ENCODE measurements around the gene ADGRL2.

The ADGRL2 gene

DNA sequence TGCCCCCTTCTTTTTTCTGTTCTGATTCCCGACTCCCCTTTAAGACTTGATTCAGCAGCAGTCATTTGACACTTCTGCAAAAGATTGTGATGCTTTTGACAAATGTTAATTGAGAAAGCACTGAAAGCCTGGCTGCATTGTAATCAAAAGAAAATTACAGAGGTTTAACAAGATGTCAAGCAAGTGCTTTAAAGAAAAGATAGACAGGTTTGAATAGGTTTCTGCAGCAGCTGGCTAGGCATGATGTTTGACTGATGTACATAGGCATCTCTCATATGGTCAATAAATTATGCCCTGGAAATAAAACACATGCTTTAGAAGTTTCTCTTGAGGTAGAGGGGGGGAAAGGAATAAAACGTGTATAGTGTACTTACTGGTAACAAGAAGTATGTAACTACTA, 147.8 kb downstream of the ADGRL2 start:
- Histone ChIP-seq H3K27ac (ENCODE audit: low read depth, low read length) (no peak overlapping the region), H3K27me3 (ENCODE audit: control insufficient read depth, insufficient read depth, low read length) (no peaks in the 10 kb centered on the region), H3K9ac (ENCODE audit: low read length) (no peak overlapping the region), H3K4me3 (ENCODE audit: low read length) (no peak overlapping the region), H3K4me1 (ENCODE audit: control insufficient read depth, insufficient read depth, low read length) (no peaks in the 10 kb centered on the region), H3K36me3 (ENCODE audit: control insufficient read depth, insufficient read depth, low read length) (no peaks in the 10 kb centered on the region)

DNA sequence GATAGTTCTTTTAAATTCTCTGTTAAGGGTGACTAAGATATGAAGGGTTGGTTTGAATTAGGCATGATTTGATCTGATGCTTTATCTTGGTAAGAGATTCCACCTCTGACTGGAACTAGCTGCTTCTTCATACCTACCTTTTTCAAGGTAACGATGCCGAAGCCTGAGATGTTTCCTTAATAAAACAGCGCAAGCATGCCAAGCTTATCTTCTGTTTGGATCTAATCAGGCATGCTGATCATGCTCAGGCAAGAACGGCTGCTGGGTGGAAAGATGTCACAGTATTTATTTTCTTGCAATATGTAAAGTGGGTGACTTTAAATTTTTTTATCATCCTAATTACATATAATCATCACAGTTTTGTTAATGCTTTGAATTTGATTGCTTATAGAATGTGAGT, 148.7 kb downstream of the ADGRL2 start:
- no peaks in the 10 kb centered on the region for H3K27me3 ChIP-seq (ENCODE audit: control insufficient read depth, insufficient read depth, low read length)
- no peak overlapping the region for H3K4me3 ChIP-seq (ENCODE audit: low read length)
- H3K9ac ChIP-seq (ENCODE audit: low read length): no peak overlapping the region
- no peaks in the 10 kb centered on the region for H3K4me1 ChIP-seq (ENCODE audit: control insufficient read depth, insufficient read depth, low read length)
- no peaks in the 10 kb centered on the region for H3K36me3 ChIP-seq (ENCODE audit: control insufficient read depth, insufficient read depth, low read length)
- H3K27ac ChIP-seq (ENCODE audit: low read depth, low read length): no peak overlapping the region

DNA sequence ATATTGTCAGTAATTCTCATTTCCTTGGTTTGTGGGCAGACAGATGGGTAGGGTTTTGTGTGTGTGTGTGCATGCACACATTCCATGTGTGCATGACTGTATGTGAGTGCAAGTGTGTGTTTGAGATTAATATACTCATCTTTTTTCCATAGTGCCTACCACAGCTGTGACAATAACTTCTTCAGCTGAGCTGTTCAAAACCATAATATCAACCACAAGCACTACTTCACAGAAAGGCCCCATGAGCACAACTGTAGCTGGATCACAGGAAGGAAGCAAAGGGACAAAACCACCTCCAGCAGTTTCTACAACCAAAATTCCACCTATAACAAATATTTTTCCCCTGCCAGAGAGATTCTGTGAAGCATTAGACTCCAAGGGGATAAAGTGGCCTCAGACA, 149.3 kb downstream of the ADGRL2 start:
- H3K36me3 ChIP-seq (ENCODE audit: control insufficient read depth, insufficient read depth, low read length): no peaks in the 10 kb centered on the region

DNA sequence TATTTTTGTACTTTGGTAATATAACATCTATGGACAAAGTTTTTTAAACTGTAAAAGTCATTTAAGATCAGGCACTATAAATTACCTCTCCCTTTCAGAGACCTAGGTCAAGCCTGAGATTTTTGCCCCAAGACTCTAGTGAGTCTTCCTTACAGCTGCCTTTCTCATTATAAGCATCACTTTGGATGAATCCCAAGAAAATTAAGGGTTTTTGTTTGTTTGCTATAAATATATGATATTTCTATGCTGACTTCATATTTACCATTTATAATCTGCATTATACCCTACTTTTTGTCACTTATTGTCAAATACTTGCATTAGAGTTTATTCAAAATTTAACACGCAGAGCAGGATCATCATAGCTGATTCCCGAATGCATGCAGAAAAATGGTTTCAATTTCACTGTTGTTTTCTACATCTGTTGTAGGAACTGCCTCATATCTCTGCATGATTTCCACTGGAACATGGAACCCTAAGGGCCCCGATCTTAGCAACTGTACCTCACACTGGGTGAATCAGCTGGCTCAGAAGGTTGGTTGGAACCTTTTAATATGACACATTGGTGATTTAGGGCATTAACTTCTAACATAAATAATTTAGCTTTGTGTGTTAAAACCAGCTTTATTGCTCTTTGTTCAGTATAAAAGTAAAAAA, 150.0 kb downstream of the ADGRL2 start:
- Histone ChIP-seq H3K9ac (ENCODE audit: low read length) (no peak overlapping the region), H3K4me1 (ENCODE audit: control insufficient read depth, insufficient read depth, low read length) (no peaks in the 10 kb centered on the region), H3K4me3 (ENCODE audit: low read length) (no peak overlapping the region), H3K36me3 (ENCODE audit: control insufficient read depth, insufficient read depth, low read length) (no peaks in the 10 kb centered on the region), H3K27ac (ENCODE audit: low read depth, low read length) (no peak overlapping the region), H3K27me3 (ENCODE audit: control insufficient read depth, insufficient read depth, low read length) (no peaks in the 10 kb centered on the region)

More for the DNA sequence above, 149.3 kb downstream of the ADGRL2 start:
- H3K27me3 ChIP-seq (ENCODE audit: control insufficient read depth, insufficient read depth, low read length): no peaks in the 10 kb centered on the region
- H3K9ac ChIP-seq (ENCODE audit: low read length): no peak overlapping the region
- H3K4me3 ChIP-seq (ENCODE audit: low read length): no peak overlapping the region
- H3K27ac ChIP-seq (ENCODE audit: low read depth, low read length): no peak overlapping the region
- H3K4me1 ChIP-seq (ENCODE audit: control insufficient read depth, insufficient read depth, low read length): no peaks in the 10 kb centered on the region

DNA sequence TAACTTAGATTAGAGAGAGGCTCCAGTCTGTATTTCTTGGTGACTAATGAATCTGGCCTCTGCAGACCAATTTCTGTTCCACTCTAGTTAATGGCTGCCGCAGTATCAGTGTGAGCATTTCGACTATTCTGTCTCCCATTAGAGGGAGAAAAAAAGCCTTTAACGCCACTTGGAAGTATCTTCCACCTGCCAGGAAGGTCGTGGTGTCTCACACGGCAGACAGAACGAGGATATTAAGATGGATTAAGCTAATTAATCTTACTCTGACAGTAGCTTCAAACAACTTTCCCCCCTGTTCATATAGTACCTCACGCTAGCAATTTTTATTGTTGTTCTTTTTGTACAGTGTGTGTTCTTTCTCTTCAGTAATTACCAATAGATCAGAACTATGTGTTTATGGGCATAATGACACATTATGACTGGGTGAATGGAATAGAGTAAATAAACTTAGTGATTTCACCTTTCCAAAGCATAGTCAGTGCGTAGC, 153.8 kb downstream of the ADGRL2 start:
- Histone ChIP-seq H3K4me3 (ENCODE audit: low read length) (no peak overlapping the region), H3K27me3 (ENCODE audit: control insufficient read depth, insufficient read depth, low read length) (no peaks in the 10 kb centered on the region), H3K9ac (ENCODE audit: low read length) (no peak overlapping the region), H3K36me3 (ENCODE audit: control insufficient read depth, insufficient read depth, low read length) (no peaks in the 10 kb centered on the region), H3K27ac (ENCODE audit: low read depth, low read length) (no peak overlapping the region), H3K4me1 (ENCODE audit: control insufficient read depth, insufficient read depth, low read length) (no peaks in the 10 kb centered on the region)

DNA sequence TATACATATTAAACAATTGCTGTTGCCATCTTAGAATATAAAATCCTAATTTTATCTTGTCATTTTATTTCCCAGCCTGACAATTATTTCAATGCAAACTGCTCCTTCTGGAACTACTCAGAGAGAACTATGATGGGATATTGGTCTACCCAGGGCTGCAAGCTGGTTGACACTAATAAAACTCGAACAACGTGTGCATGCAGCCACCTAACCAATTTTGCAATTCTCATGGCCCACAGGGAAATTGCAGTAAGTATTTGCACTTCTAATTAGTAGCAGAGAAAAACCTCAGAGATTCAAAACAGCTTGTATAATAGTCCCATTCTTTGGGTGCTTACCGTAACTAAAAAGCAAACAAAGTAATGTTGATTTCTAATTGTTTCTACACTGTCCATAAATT, 167.2 kb downstream of the ADGRL2 start:
- Histone ChIP-seq H3K27ac (ENCODE audit: low read depth, low read length) (no peak overlapping the region), H3K4me3 (ENCODE audit: low read length) (no peak overlapping the region), H3K4me1 (ENCODE audit: control insufficient read depth, insufficient read depth, low read length) (no peaks in the 10 kb centered on the region), H3K27me3 (ENCODE audit: control insufficient read depth, insufficient read depth, low read length) (no peaks in the 10 kb centered on the region), H3K36me3 (ENCODE audit: control insufficient read depth, insufficient read depth, low read length) (no peaks in the 10 kb centered on the region), H3K9ac (ENCODE audit: low read length) (no peak overlapping the region)

DNA sequence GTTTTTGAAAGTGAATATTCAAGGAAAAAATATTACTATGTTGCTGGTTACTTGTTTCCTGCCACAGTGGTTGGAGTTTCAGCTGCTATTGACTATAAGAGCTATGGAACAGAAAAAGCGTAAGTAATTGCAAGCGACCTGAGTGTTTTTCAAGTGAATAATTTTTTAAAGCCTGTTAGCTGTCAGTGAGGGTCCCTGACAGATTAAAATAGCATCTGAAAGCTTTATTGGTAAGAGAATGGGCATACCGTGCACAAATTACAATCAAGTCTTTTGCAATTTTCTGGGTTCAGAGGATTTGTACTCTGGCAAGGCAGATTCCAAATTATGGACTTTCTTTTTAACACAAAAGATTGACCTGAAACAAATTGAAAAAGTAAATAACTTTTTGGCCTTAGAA, 169.7 kb downstream of the ADGRL2 start:
- Histone ChIP-seq H3K27ac (ENCODE audit: low read depth, low read length) (no peak overlapping the region), H3K36me3 (ENCODE audit: control insufficient read depth, insufficient read depth, low read length) (no peaks in the 10 kb centered on the region), H3K9ac (ENCODE audit: low read length) (no peak overlapping the region), H3K4me3 (ENCODE audit: low read length) (no peak overlapping the region), H3K27me3 (ENCODE audit: control insufficient read depth, insufficient read depth, low read length) (no peaks in the 10 kb centered on the region), H3K4me1 (ENCODE audit: control insufficient read depth, insufficient read depth, low read length) (no peaks in the 10 kb centered on the region)

DNA sequence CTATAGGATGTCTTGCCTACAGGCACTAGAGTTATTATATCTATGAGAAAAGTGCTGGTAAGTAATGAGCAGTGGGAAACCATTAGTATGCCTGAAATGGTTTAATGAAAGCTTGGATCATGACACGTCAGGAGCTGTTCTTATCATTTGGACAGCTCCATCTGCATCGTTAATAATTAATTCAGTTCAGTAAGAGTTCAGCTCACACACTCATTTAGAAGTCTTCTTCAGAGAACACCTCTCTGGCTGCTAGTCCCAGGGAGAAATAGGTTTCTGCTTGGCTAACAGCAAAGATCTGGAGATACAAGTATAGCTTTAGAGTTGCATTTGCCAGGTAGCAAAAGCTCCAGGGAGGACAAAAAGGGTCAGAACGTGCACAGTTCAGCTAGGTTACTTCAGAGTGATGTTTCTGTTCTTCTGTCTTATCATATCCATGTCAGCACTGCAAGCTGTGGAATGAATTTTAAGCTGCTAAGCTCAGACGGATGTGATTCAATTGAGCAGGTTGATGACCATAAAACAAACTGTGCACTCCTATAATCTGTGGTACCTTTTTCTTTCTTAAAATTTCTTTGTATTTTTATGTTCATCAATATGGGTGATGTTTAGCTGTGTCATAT, 173.6 kb downstream of the ADGRL2 start:
- no peak overlapping the region for H3K9ac ChIP-seq (ENCODE audit: low read length)
- H3K27ac ChIP-seq (ENCODE audit: low read depth, low read length): no peak overlapping the region
- no peak overlapping the region for H3K4me3 ChIP-seq (ENCODE audit: low read length)
- peaks cover 3% of the 10 kb centered on the region for H3K4me1 ChIP-seq (ENCODE audit: control insufficient read depth, insufficient read depth, low read length)
- H3K27me3 ChIP-seq (ENCODE audit: control insufficient read depth, insufficient read depth, low read length): no peaks in the 10 kb centered on the region
- no peaks in the 10 kb centered on the region for H3K36me3 ChIP-seq (ENCODE audit: control insufficient read depth, insufficient read depth, low read length)

DNA sequence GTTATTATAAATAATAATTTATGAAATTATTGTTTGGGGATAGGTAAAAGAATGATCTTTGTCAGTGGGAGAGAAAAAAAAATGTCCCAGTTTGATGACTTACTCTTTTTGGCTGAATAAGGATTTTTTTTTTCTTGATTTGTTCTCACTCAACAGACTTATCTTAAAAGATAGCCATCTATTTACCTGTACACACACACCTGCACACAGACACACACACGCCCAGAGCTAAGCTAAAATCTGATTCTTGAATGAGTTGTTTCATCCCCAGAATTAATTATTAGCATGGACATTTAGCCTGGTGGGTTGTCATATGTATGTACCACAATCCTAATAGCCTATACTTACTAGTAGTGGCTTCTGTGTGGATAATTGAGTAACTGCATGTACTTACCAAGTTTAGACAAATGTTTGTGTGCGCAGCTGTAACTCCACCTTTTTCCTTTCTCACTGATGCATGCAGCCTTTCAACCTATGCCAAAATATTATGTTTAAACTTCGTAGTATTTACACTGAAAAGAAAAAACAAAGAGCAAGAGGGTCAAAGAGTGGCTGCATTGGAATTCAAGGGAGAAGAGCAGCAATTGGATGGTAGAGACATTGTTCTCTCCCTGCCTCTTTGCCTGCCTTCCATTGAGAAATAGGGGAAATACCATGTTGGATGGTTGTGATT, 174.3 kb downstream of the ADGRL2 start:
- Histone ChIP-seq H3K36me3 (ENCODE audit: control insufficient read depth, insufficient read depth, low read length) (no peaks in the 10 kb centered on the region), H3K4me3 (ENCODE audit: low read length) (no peak overlapping the region), H3K27ac (ENCODE audit: low read depth, low read length) (no peak overlapping the region), H3K27me3 (ENCODE audit: control insufficient read depth, insufficient read depth, low read length) (no peaks in the 10 kb centered on the region), H3K9ac (ENCODE audit: low read length) (no peak overlapping the region), H3K4me1 (ENCODE audit: control insufficient read depth, insufficient read depth, low read length) (peaks cover 3% of the 10 kb centered on the region)

DNA sequence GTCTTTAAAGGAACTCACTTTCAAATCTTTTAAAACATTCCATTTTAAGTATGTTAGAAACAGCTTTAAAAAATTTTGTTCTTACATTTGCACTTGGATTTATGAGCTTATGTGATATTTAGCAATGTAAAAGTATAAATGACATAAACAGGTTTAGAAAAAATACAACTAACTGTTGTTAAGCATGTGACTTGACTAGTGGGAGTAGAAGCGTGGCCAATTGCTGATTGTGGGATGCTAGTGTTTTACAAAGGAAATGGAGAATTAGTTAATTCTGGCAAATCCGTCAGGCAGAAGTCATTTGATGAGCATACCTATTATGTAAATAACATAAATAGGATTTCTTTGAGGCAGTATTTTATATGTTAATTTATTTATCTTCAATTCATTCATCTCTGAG, 175.8 kb downstream of the ADGRL2 start:
- Histone ChIP-seq H3K36me3 (ENCODE audit: control insufficient read depth, insufficient read depth, low read length) (no peaks in the 10 kb centered on the region), H3K4me3 (ENCODE audit: low read length) (no peak overlapping the region), H3K27me3 (ENCODE audit: control insufficient read depth, insufficient read depth, low read length) (no peaks in the 10 kb centered on the region), H3K27ac (ENCODE audit: low read depth, low read length) (no peak overlapping the region), H3K4me1 (ENCODE audit: control insufficient read depth, insufficient read depth, low read length) (peaks cover 3% of the 10 kb centered on the region), H3K9ac (ENCODE audit: low read length) (no peak overlapping the region)

DNA sequence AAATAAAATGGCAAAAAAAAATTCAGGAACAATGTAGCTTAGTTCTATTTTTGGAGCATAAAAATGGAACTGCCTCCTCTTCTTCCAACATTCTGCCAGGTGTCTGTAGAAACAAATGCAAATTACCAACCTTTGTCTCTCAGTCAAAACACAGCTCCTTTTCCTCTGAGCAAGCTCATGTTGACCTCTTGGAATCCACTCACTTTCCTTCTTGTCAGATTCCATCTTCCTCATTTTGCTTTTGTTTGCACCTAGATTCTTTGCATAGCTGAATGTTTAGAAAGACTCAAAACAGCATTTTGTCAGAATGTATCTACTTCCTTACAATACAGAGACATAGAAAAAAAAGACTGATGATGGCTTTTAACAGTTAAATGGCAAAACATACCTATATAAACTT, 178.2 kb downstream of the ADGRL2 start:
- Histone ChIP-seq H3K27ac (ENCODE audit: low read depth, low read length) (no peak overlapping the region), H3K27me3 (ENCODE audit: control insufficient read depth, insufficient read depth, low read length) (no peaks in the 10 kb centered on the region), H3K36me3 (ENCODE audit: control insufficient read depth, insufficient read depth, low read length) (no peaks in the 10 kb centered on the region)

DNA sequence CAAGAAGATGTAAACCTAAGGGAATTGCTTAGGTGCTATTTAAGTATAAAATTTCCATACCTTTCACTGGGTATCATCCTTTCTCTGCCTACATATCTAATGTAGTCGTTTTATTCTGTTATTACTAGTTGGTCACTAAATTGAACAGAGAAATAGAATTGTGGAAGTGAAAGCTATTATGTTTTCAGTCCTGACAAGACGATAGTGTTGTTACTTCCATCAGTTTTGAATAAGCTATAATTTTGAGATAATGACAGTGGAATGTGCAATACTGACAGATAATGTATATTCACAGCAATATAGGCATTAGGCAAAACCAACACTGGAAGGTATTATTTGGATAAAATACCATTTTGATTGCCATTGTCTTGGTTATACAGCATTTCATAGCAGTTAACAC, 181.8 kb downstream of the ADGRL2 start:
- H3K27me3 ChIP-seq (ENCODE audit: control insufficient read depth, insufficient read depth, low read length): no peaks in the 10 kb centered on the region
- H3K36me3 ChIP-seq (ENCODE audit: control insufficient read depth, insufficient read depth, low read length): no peaks in the 10 kb centered on the region

More for the DNA sequence above, 178.2 kb downstream of the ADGRL2 start:
- H3K4me3 ChIP-seq (ENCODE audit: low read length): no peak overlapping the region
- no peak overlapping the region for H3K9ac ChIP-seq (ENCODE audit: low read length)
- peaks cover 3% of the 10 kb centered on the region for H3K4me1 ChIP-seq (ENCODE audit: control insufficient read depth, insufficient read depth, low read length)

More for the DNA sequence above, 181.8 kb downstream of the ADGRL2 start:
- Histone ChIP-seq H3K4me3 (ENCODE audit: low read length) (no peak overlapping the region), H3K27ac (ENCODE audit: low read depth, low read length) (no peak overlapping the region), H3K9ac (ENCODE audit: low read length) (no peak overlapping the region), H3K4me1 (ENCODE audit: control insufficient read depth, insufficient read depth, low read length) (peaks cover 3% of the 10 kb centered on the region)

Measured in rectal smooth muscle tissue (tissue), 1 donor.